ENCODE results near the gene HSPB6.
"Not testable (repeated sequence)": the region's sequence is repeated elsewhere in the genome, so short reads cannot be mapped to it uniquely, and the experiment has no call there.

Gene HSPB6

GRCh38 chr19:35777086-35777841 lies 20.4 kb upstream of the HSPB6 start:
- H3K27ac ChIP-seq = no peak overlapping the region
- TF ChIP-seq, protein P1, sequence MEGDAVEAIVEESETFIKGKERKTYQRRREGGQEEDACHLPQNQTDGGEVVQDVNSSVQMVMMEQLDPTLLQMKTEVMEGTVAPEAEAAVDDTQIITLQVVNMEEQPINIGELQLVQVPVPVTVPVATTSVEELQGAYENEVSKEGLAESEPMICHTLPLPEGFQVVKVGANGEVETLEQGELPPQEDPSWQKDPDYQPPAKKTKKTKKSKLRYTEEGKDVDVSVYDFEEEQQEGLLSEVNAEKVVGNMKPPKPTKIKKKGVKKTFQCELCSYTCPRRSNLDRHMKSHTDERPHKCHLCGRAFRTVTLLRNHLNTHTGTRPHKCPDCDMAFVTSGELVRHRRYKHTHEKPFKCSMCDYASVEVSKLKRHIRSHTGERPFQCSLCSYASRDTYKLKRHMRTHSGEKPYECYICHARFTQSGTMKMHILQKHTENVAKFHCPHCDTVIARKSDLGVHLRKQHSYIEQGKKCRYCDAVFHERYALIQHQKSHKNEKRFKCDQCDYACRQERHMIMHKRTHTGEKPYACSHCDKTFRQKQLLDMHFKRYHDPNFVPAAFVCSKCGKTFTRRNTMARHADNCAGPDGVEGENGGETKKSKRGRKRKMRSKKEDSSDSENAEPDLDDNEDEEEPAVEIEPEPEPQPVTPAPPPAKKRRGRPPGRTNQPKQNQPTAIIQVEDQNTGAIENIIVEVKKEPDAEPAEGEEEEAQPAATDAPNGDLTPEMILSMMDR (IDR thresholded peaks at IDR 0.05) = no peak

DNA sequence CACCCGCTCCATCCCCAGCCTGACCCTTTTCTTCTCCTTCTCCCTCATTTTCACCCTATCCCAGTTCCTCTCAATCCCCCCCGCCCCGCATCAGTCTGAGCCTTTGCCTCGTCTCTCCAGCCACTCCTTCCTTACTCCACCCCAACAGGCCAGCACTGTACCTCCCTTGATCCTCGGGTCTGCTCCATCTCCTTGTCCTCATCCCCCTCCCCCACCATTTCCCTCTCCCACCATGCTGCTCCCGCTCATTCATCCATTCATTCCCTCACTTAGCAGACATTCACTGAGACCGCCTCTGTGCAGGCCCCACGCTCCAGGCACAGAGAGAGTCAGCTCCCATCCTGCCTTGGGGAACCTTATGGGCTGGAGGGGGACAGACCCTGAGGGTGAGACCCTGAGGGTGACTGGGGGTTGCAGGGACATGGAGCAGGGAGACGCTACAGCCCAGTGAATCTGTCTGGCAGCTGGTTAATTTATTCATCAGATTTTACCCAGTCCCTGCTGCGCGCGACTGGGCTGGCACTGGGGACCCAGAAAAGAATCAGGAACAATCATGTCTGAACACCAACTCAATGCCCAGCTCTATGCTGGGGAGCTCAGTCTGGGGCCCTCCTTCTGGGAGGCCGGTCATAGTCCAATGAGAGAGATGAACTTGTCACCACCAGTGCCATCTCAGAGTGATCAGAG lies 19.4 kb upstream of the HSPB6 start:
- peak overlapping the region; percentile 98 for H3K4me3 ChIP-seq
- H3K27ac ChIP-seq = peak overlapping the region in 1 of 2 donors; percentile 42
- DNase-seq (ENCODE audit: low spot score) = no peak
- TF ChIP-seq, protein P1 (IDR thresholded peaks at IDR 0.05) = no peak

More at GRCh38 chr19:35777086-35777841, 20.4 kb upstream of the HSPB6 start:
- DNase-seq (ENCODE audit: low spot score) = no peak
- no peak overlapping the region for H3K4me3 ChIP-seq

DNA sequence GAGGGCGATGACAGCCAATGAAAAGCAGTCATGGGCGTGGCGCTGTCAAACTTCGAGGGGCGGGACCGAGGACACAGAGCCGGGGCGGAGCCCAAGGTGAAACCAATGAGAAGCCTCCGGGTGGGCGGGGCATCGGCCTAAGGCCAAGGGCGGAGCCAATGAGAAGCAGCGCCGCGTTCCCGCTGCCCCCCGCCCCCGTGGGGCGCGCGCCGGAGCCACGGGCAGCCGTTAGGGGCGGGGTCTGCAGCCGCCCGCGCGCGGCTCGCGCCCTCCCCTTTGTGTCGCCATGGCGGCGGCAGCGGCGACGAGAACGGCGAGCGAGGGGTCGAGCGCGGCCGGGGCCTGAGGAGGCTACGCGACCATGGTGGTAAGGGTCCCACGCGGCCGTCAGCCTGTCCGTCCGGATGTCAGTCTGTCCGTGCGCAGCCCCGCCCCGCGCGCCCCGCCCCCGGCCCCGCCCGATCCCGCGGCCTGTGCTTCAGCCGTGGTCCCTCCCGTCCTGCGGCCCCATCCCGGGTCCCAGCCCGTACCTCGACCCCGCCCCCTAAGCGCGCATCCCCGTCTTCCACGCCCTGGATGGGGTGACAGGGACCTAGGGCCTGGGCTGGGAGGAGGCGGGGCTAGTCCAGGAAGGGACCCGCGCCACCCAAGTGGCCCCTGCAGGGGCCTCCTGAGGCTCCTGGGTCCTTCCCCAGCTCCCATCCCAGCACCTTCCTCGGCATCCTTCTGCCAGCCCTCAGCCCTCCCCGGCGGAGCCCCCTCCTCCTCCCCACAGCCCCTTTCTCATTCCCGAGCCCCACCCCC lies 18.7 kb upstream of the HSPB6 start, which contains the start of gene ARHGAP33:
Gene ARHGAP33 (plus strand): TSS at position 267 of the 804 bp plus-strand sequence. CDS start 95 bp downstream, at position 362.
- TF ChIP-seq, protein P1 (IDR thresholded peaks at IDR 0.05) = no peak
- peak; percentile 98 for DNase-seq (ENCODE audit: low spot score)
- Histone ChIP-seq H3K27ac (peak within 1 kb of the TSS; percentile 42 to 64), H3K4me3 (peak within 1 kb of the TSS; percentile 98)

GRCh38 chr19:35775046-35775297 lies 18.1 kb upstream of the HSPB6 start:
- no peak for DNase-seq (ENCODE audit: low spot score)
- TF ChIP-seq, protein P1 (IDR thresholded peaks at IDR 0.05) = no peak
- Histone ChIP-seq H3K27ac (no peak overlapping the region), H3K4me3 (peak overlapping the region; percentile 98)

- TF ChIP-seq, protein P1 (IDR thresholded peaks at IDR 0.05) = no peak
- peak overlapping the region; percentile 98 for H3K4me3 ChIP-seq
- DNase-seq (ENCODE audit: low spot score) = no peak
- H3K27ac ChIP-seq = no peak overlapping the region
These were observed 17.6 kb upstream of the HSPB6 start for GRCh38 chr19:35774274-35775045.

DNA sequence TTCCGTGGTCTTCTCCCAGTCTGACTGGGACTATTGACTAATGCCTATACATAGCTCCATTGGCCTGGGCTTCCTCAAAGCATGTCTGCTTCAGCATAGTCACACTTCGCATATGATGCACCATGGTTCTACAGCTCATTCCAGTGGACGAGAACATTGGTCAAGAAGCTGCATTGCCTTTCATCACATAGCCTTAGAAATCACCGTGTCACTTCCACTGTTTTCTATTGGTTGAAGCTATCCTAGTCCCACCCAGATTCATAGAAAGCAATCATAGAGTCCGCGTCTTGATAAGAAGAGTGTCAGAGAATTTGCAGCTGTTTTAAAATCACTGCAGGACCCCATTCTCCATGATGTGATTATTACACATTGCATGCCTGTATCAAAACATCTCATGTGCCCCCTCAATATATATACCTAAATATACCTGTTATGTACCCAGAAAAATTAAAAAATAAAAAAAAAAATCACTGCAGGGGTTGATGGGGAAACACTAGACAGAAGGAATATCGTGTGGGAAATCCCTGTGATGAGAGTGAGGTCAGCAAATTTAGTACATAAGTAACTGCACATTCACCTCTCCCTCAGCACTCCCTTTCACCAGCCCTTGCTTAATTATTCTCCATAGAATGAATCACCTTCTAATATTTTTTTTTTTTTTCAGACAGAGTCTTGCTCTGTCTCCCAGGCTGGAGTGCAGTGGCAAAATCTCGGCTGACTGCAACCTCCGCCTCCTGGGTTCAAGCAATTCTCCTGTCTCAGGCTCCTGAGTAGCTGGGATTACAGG lies 16.4 kb upstream of the HSPB6 start:
- TF ChIP-seq, protein P1 (IDR thresholded peaks at IDR 0.05) = no peak
- no peak for DNase-seq (ENCODE audit: low spot score)

DNA sequence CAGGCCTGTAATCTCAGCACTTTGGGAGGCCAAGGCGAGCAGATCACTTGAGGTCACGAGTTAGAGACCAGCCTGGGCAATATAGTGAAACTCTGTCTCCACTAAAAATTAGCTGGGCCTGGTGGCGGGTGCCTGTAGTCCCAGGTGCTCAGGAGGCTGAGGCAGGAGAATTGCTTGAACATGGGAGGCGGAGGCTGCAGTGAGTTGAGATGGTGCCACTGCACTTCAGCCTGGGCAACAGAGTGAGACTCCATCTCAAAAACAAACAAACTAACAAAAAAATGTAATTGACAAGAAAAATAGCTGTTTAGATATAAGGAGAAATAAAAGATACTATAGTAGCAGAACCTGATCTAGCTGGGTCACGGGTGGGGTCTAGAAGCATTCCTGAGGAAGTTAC lies 15.5 kb upstream of the HSPB6 start:
- DNase-seq (ENCODE audit: low spot score); H3K4me3 ChIP-seq; H3K27ac ChIP-seq: not testable (repeated sequence)

More for the DNA sequence above, 16.4 kb upstream of the HSPB6 start:
- Histone ChIP-seq H3K27ac (no peak overlapping the region), H3K4me3 (no peak overlapping the region)
